ENCODE data around the gene ELMO1.

Gene ELMO1
- total RNA-seq: 87.4 to 183 (median 105) reads per million in 9 experiments

DNA sequence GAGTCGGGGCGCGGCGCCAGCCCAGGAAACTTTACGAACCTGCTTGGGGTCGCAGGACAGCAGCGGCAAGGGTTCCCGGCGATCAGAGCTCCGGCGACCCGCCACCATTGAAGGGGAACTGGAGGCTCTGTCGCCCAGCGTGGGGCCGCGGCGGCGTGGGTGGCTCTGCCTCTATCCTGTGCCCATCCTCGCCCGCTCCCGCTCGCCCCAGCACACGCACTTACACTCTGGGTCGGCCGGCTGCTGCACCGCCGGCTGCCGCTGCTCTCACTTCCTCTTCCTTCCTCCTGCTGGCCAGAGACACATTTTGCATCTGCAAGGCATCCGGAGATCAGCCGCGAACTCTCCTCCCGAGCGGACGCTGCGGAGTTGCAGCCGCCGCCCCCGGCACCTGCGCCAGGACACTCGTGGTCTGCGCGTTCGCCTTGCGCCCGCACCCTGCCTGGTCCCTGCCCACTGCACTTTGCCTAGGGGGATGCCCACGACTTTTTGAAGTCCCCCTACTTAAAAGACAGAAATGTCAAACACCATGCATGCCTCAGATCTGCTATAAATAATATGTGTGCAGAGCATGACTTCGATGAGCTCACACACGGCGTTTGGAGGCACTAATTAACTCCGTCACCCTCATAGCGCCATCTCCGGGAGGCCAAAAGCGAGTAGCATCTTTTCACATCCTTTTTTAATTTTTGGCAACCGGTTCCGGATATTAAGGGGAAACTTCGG, at the start of gene ELMO1:
TSS of gene ELMO1 (minus strand) at position 229 of the 726 bp plus-strand sequence. CDS start 106,174 bp downstream, outside the sequence.
- H3K36me3 Mint-ChIP-seq (ENCODE audit: insufficient read depth): peaks cover 36% of the 10 kb centered on the region
- no peaks in the 10 kb centered on the region for H3K27me3 Mint-ChIP-seq
- H3K9me3 Mint-ChIP-seq: peaks cover 0 to 1% of the 10 kb centered on the region in 2 donors
- peak within 1 kb of the TSS; percentile 95 for H3K27ac Mint-ChIP-seq
- ATAC-seq (replicated peaks) (peak; percentile 77), DNase-seq (peak; percentile 73 to 75 (median 74))
- peaks cover 28 to 33% of the 10 kb centered on the region in 2 donors for H3K4me1 Mint-ChIP-seq (ENCODE audit: low read depth in 2 of 2)
- peak within 1 kb of the TSS; percentile 89 to 90 for H3K4me3 Mint-ChIP-seq

DNA sequence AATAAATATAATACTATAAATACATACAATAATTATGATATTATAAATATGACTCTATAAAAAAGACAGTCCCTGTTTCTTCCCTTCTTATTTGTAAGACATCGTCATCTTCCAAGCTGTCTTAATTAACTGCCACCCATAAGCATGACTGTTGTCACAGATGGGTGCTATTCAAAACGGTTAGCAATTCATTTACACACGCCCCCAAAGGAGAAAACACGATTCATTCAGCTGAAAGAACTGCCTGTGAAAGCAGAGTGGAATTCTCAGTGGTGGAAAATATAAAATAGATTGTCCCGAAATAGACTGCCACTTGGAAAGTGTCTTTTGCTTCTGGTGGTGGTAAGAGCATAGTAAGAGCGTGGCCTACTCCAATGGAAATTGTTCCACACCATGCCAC, 48.9 kb upstream of the ELMO1 start:
- Mint-ChIP-seq H3K27ac (no peak overlapping the region), H3K27me3 (no peaks in the 10 kb centered on the region), H3K9me3 (no peaks in the 10 kb centered on the region), H3K36me3 (ENCODE audit: insufficient read depth) (no peaks in the 10 kb centered on the region), H3K4me1 (ENCODE audit: low read depth in 2 of 2) (no peaks in the 10 kb centered on the region), H3K4me3 (no peak overlapping the region)
- DNase-seq (no peak), ATAC-seq (replicated peaks) (no peak)

- Mint-ChIP-seq H3K36me3 (ENCODE audit: insufficient read depth) (no peaks in the 10 kb centered on the region), H3K27me3 (no peaks in the 10 kb centered on the region), H3K9me3 (no peaks in the 10 kb centered on the region), H3K27ac (no peak overlapping the region), H3K4me1 (ENCODE audit: low read depth in 2 of 2) (no peaks in the 10 kb centered on the region), H3K4me3 (no peak overlapping the region)
- DNase-seq (no peak), ATAC-seq (replicated peaks) (no peak)
Observed at GRCh38 chr7:37495574-37496184, 47.0 kb upstream of the ELMO1 start.

GRCh38 chr7:37494926-37495325, 46.3 kb upstream of the ELMO1 start:
- ATAC-seq (replicated peaks) (no peak), DNase-seq (no peak)
- H3K27ac Mint-ChIP-seq: no peak overlapping the region
- H3K4me3 Mint-ChIP-seq: no peak overlapping the region
- no peaks in the 10 kb centered on the region for H3K27me3 Mint-ChIP-seq
- no peaks in the 10 kb centered on the region for H3K36me3 Mint-ChIP-seq (ENCODE audit: insufficient read depth)
- no peaks in the 10 kb centered on the region for H3K4me1 Mint-ChIP-seq (ENCODE audit: low read depth in 2 of 2)
- no peaks in the 10 kb centered on the region for H3K9me3 Mint-ChIP-seq

- Mint-ChIP-seq H3K27me3 (no peaks in the 10 kb centered on the region), H3K27ac (no peak overlapping the region), H3K9me3 (no peaks in the 10 kb centered on the region), H3K4me3 (no peak overlapping the region), H3K4me1 (ENCODE audit: low read depth in 2 of 2) (no peaks in the 10 kb centered on the region), H3K36me3 (ENCODE audit: insufficient read depth) (no peaks in the 10 kb centered on the region)
- DNase-seq (no peak), ATAC-seq (replicated peaks) (no peak)
Observed at GRCh38 chr7:37493810-37494209, 45.1 kb upstream of the ELMO1 start.

DNA sequence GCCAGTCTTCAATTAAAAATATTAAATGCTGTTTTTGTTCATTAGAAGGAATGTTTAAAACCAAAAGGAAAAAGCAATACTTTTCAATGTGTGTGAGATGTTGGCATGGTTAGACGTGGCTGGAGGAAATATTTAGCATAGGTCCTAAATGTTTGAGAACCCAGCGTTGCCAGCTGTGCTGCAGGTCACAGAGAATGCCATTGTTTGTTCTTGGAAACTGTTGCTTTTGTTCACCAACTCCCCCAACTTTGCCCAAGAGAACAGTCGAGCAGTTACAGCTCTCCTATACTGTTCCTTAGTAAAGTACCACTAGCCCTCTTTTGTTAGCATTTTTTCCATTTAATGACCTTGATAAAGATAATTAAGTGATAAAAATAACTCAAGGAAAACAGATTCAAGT, 44.5 kb upstream of the ELMO1 start:
- DNase-seq (no peak), ATAC-seq (replicated peaks) (no peak)
- H3K27ac Mint-ChIP-seq: no peak overlapping the region
- H3K27me3 Mint-ChIP-seq: no peaks in the 10 kb centered on the region
- H3K36me3 Mint-ChIP-seq (ENCODE audit: insufficient read depth): no peaks in the 10 kb centered on the region
- no peak overlapping the region for H3K4me3 Mint-ChIP-seq
- H3K9me3 Mint-ChIP-seq: no peaks in the 10 kb centered on the region
- H3K4me1 Mint-ChIP-seq (ENCODE audit: low read depth in 2 of 2): no peaks in the 10 kb centered on the region

- H3K27me3 Mint-ChIP-seq: no peaks in the 10 kb centered on the region
- H3K9me3 Mint-ChIP-seq: no peaks in the 10 kb centered on the region
- no peak overlapping the region for H3K27ac Mint-ChIP-seq
- no peaks in the 10 kb centered on the region for H3K36me3 Mint-ChIP-seq (ENCODE audit: insufficient read depth)
- DNase-seq: no peak
- no peak for ATAC-seq (replicated peaks)
- H3K4me3 Mint-ChIP-seq: peak overlapping the region in 1 of 2 donors; percentile 44
- H3K4me1 Mint-ChIP-seq (ENCODE audit: low read depth in 2 of 2): no peaks in the 10 kb centered on the region
Observed at GRCh38 chr7:37491919-37492694, 43.4 kb upstream of the ELMO1 start.

- H3K9me3 Mint-ChIP-seq: no peaks in the 10 kb centered on the region
- H3K4me3 Mint-ChIP-seq: no peak overlapping the region
- H3K36me3 Mint-ChIP-seq (ENCODE audit: insufficient read depth): no peaks in the 10 kb centered on the region
- peaks cover 6 to 16% of the 10 kb centered on the region in 2 donors for H3K27me3 Mint-ChIP-seq
- H3K27ac Mint-ChIP-seq: no peak overlapping the region
- ATAC-seq (replicated peaks): no peak
- H3K4me1 Mint-ChIP-seq (ENCODE audit: low read depth in 2 of 2): no peaks in the 10 kb centered on the region
- no peak for DNase-seq
Observed at GRCh38 chr7:37489703-37490102, 41.0 kb upstream of the ELMO1 start.

- Mint-ChIP-seq H3K4me1 (ENCODE audit: low read depth in 2 of 2) (no peaks in the 10 kb centered on the region), H3K9me3 (no peaks in the 10 kb centered on the region), H3K36me3 (ENCODE audit: insufficient read depth) (no peaks in the 10 kb centered on the region), H3K27ac (no peak overlapping the region), H3K27me3 (peaks cover 11 to 25% of the 10 kb centered on the region in 2 donors), H3K4me3 (no peak overlapping the region)
- ATAC-seq (replicated peaks) (no peak), DNase-seq (no peak)
Observed at GRCh38 chr7:37488163-37488764, 39.6 kb upstream of the ELMO1 start.

DNA sequence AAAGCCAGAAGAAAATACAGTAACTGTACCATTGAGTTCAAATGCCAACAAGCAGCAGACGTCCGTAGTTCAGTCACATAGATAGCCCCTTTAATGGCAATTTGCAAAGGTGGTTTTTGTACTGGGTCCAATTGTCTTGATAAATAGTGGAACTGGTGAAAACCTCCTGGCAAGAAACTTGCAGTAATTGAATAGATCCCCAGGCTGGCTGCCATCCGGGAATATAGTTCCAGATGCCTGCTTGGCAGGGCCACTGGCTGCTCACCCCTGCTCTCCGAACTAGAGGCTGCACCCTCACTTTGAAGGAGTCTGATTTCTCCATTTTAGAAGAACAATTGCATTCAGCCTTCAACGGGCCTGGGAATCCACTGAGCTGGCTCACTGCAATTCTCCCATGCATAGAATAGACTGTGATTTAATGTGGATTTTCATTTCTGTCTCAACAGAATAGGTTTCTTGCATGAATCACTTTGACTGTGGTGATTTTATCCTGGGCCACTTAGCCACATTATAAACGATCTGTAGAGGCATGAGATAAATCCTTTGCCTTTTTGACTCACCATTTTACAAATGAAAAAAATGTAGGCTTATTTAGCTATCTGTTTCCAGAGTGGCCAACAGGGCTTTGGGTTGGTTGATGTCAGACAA, 35.9 kb upstream of the ELMO1 start:
- DNase-seq: no peak
- no peaks in the 10 kb centered on the region for H3K36me3 Mint-ChIP-seq (ENCODE audit: insufficient read depth)
- peaks cover 29 to 60% of the 10 kb centered on the region in 2 donors for H3K27me3 Mint-ChIP-seq
- H3K4me3 Mint-ChIP-seq: no peak overlapping the region
- no peaks in the 10 kb centered on the region for H3K4me1 Mint-ChIP-seq (ENCODE audit: low read depth in 2 of 2)
- H3K9me3 Mint-ChIP-seq: no peaks in the 10 kb centered on the region
- ATAC-seq (replicated peaks): no peak
- H3K27ac Mint-ChIP-seq: no peak overlapping the region

- no peak overlapping the region for H3K27ac Mint-ChIP-seq
- no peak overlapping the region for H3K4me3 Mint-ChIP-seq
- H3K9me3 Mint-ChIP-seq: peaks cover 0 to 1% of the 10 kb centered on the region in 2 donors
- H3K4me1 Mint-ChIP-seq (ENCODE audit: low read depth in 2 of 2): no peaks in the 10 kb centered on the region
- H3K27me3 Mint-ChIP-seq: peaks cover 37 to 69% of the 10 kb centered on the region in 2 donors
- no peaks in the 10 kb centered on the region for H3K36me3 Mint-ChIP-seq (ENCODE audit: insufficient read depth)
- DNase-seq (no peak), ATAC-seq (replicated peaks) (no peak)
Observed at GRCh38 chr7:37483627-37484026, 35.0 kb upstream of the ELMO1 start.

- H3K27me3 Mint-ChIP-seq: peaks cover 44 to 76% of the 10 kb centered on the region in 2 donors
- peaks cover 0 to 1% of the 10 kb centered on the region in 2 donors for H3K9me3 Mint-ChIP-seq
- no peak overlapping the region for H3K27ac Mint-ChIP-seq
- DNase-seq (no peak), ATAC-seq (replicated peaks) (no peak)
- no peaks in the 10 kb centered on the region for H3K4me1 Mint-ChIP-seq (ENCODE audit: low read depth in 2 of 2)
- no peaks in the 10 kb centered on the region for H3K36me3 Mint-ChIP-seq (ENCODE audit: insufficient read depth)
- H3K4me3 Mint-ChIP-seq: no peak overlapping the region
Observed at GRCh38 chr7:37482953-37483352, 34.3 kb upstream of the ELMO1 start.

GRCh38 chr7:37482505-37482904, 33.8 kb upstream of the ELMO1 start:
- no peak for ATAC-seq (replicated peaks)
- no peak overlapping the region for H3K4me3 Mint-ChIP-seq

More at GRCh38 chr7:37482505-37482904, 33.8 kb upstream of the ELMO1 start:
- peaks cover 0 to 1% of the 10 kb centered on the region in 2 donors for H3K9me3 Mint-ChIP-seq
- no peaks in the 10 kb centered on the region for H3K4me1 Mint-ChIP-seq (ENCODE audit: low read depth in 2 of 2)
- H3K36me3 Mint-ChIP-seq (ENCODE audit: insufficient read depth): no peaks in the 10 kb centered on the region
- H3K27ac Mint-ChIP-seq: no peak overlapping the region
- no peak for DNase-seq
- H3K27me3 Mint-ChIP-seq: peaks cover 48 to 78% of the 10 kb centered on the region in 2 donors

Measured in effector memory CD8-positive, alpha-beta T cell (primary cell).